GM12892 (cell line): Measurements from ENCODE around the gene EFCAB12.

Source experiments
- POLR2AphosphoS5 ChIP-seq: IDR thresholded peaks from 2 replicates; pipeline ENCODE4 v1.6.1; 2011; ENCODE audit warnings: low read depth, low read length, control low read depth
- TAF1 ChIP-seq: IDR thresholded peaks from 2 replicates; pipeline ENCODE4 v1.6.1; 2011; ENCODE audit warnings: low read depth, mild to moderate bottlenecking, control low read depth, low read length, borderline replicate concordance

DNA sequence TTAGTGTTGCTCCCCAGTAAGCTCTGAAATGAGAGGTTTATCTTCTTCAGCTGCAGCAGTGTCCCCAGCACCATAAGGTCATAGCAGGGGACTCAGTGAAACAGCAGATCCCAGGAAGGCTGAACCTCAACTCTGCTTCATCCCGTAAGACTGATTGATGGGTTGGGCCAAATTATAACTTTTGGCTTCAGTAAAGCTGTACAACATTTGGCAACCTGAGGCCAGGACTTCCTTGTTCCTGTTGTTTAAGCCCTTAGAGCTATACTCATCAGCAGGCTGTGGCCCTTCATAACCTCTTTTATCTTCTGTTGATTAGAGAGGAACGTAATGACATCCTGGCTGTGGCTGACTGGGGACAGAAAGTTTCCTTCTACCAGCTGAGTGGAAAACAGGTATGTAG, 40.6 kb upstream of the EFCAB12 start:
- TF ChIP-seq POLR2AphosphoS5 (no peak), TAF1 (no peak)
